GM12878 (cell line): Measurements from ENCODE around the gene MMAA. TPM values are rescaled to one million over a fixed set of nuclear protein-coding genes. Genes with fewer than 3 reads are reported as not detected.

Source experiments
- CHD4 ChIP-seq: fragments of 200-600 bp; sonication (generic); IDR thresholded peaks from 2 replicates; pipeline ENCODE4 v1.6.1; 2016; ENCODE audit warnings: mild to moderate bottlenecking
- CTCF ChIP-seq, 3 experiments: IDR thresholded peaks in 2 of 3; conservative IDR thresholded peaks in 1 of 3; 2 replicates each; pipeline ENCODE4 v1.5.1; 2011; ENCODE audit warnings: low read depth in 3 of 3, low read length in 3 of 3, mild to moderate bottlenecking in 3 of 3, control low read depth in 2 of 3, moderate library complexity in 2 of 3, inconsistent platforms in 1 of 3, mixed read lengths in 1 of 3; ENCODE audit not compliant: control insufficient read depth in 2 of 3, insufficient read depth in 1 of 3; ENCODE audit errors: extremely low read depth in 1 of 3
- CUX1 ChIP-seq: IDR thresholded peaks from 2 replicates; pipeline ENCODE4 v1.6.1; 2012; ENCODE audit warnings: improper control_type of control experiment, low read depth, low read length; ENCODE audit not compliant: insufficient replicate concordance
- E2F4 ChIP-seq: IDR thresholded peaks from 2 replicates; pipeline ENCODE4 v1.6.1; 2012; ENCODE audit warnings: low read depth, low read length, improper control_type of control experiment
- POLR2A ChIP-seq: IDR thresholded peaks from 2 replicates; pipeline ENCODE4 v1.6.1; 2011; ENCODE audit warnings: low read depth, mild to moderate bottlenecking, low read length
- RELA ChIP-seq: fragments of 450-650 bp; IDR thresholded peaks from 2 replicates; pipeline ENCODE4 v1.8.0; 2014; ENCODE audit warnings: borderline replicate concordance; ENCODE audit not compliant: partially characterized antibody
- polyA plus RNA-seq, 11 experiments: library from polyadenylated mRNA; depleted of rRNA in 4 of 11; unstranded in 6 of 11; stranded (reverse) in 5 of 11; fragments of >200 nt; fragmentation: Nextera tagmentation in 4 of 11; fragmentation: Illumina TruSeq in 1 of 11; extraction: Ambion mirVana in 4 of 11; extraction: Trizol in 1 of 11; gene quantifications; 1 replicate in 1 of 11; 2 replicates in 10 of 11; pipeline versions ENCODE4 v1.2.1 to v1.2.3, GENCODE V29; 2011 to 2016; ENCODE audit warnings: inconsistent platforms in 2 of 11, missing spikeins in 2 of 11, low read depth in 1 of 11
- total RNA-seq, 4 experiments: library from RNA; depleted of rRNA in 3 of 4; stranded (reverse); fragments of >200 nt in 3 of 4; fragmentation: Illumina TruSeq in 1 of 4; extraction: Trizol in 1 of 4; gene quantifications; 2 replicates each; pipeline versions ENCODE4 v1.2.1 to v1.2.3, GENCODE V29; 2013 to 2021

Gene MMAA
- total and polyA plus RNA-seq, 10 of the 15 experiments (the other 5 are each of a cell fraction or from before 2014, with no cell fraction given) = 4.5 to 22.6 (median 11.8) TPM

GRCh38 chr4:145698507-145698906 is 79.3 kb downstream of the MMAA start (continued):
- TF ChIP-seq CUX1 = no peak
- TF ChIP-seq CTCF (IDR thresholded peaks at IDR 0.05 in 2 of 3, conservative IDR thresholded peaks at IDR 0.05 in 1 of 3; ENCODE audit: control insufficient read depth in 2 of 3, extremely low read depth in 1 of 3, insufficient read depth in 1 of 3, low read depth in 3 of 3, low read length in 3 of 3) = no peak
- no peak for TF ChIP-seq E2F4
- no peak for TF ChIP-seq CHD4
- TF ChIP-seq RELA = no peak
- no peak for TF ChIP-seq POLR2A
